HepG2 (cell line): ENCODE data around the gene VILL.

Source experiments
- CTCF ChIP-seq: sonication (generic); formaldehyde crosslinking; IDR thresholded peaks from 2 replicates; pipeline ENCODE4 v1.5.0; 2020; ENCODE audit warnings: mild to moderate bottlenecking, missing genetic modification reagents, moderate library complexity
- MAFG ChIP-seq: sonication (generic); formaldehyde crosslinking; IDR thresholded peaks from 2 replicates; pipeline ENCODE4 v1.5.1; 2020; ENCODE audit warnings: mild to moderate bottlenecking, missing genetic modification reagents
- NFE2 ChIP-seq: sonication (generic); formaldehyde crosslinking; IDR thresholded peaks from 2 replicates; pipeline ENCODE4 v1.4.0; 2020; ENCODE audit warnings: missing genetic modification reagents
- PHF21A ChIP-seq: sonication (generic); formaldehyde crosslinking; IDR thresholded peaks from 2 replicates; pipeline ENCODE4 v1.5.0; 2020; ENCODE audit warnings: mild to moderate bottlenecking, missing genetic modification reagents

- TF ChIP-seq NFE2 (CRISPR knock-in tag): no peak
- TF ChIP-seq CTCF (CRISPR knock-in tag): no peak
- TF ChIP-seq MAFG: no peak
- no peak for TF ChIP-seq PHF21A (CRISPR knock-in tag)
Measured at GRCh38 chr3:37979541-37980461, 10.8 kb upstream of the VILL start.
